ENCODE results near the gene SLC17A9. TPM values are rescaled to one million over a fixed set of nuclear protein-coding genes. Genes with fewer than 3 reads are reported as not detected.

The SLC17A9 gene, protein sequence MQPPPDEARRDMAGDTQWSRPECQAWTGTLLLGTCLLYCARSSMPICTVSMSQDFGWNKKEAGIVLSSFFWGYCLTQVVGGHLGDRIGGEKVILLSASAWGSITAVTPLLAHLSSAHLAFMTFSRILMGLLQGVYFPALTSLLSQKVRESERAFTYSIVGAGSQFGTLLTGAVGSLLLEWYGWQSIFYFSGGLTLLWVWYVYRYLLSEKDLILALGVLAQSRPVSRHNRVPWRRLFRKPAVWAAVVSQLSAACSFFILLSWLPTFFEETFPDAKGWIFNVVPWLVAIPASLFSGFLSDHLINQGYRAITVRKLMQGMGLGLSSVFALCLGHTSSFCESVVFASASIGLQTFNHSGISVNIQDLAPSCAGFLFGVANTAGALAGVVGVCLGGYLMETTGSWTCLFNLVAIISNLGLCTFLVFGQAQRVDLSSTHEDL
- 1 to 10 TPM in 2 of 4 donors, under 1 TPM in 2; 0.31 to 3.9 (median 1.4) TPM for total RNA-seq

DNA sequence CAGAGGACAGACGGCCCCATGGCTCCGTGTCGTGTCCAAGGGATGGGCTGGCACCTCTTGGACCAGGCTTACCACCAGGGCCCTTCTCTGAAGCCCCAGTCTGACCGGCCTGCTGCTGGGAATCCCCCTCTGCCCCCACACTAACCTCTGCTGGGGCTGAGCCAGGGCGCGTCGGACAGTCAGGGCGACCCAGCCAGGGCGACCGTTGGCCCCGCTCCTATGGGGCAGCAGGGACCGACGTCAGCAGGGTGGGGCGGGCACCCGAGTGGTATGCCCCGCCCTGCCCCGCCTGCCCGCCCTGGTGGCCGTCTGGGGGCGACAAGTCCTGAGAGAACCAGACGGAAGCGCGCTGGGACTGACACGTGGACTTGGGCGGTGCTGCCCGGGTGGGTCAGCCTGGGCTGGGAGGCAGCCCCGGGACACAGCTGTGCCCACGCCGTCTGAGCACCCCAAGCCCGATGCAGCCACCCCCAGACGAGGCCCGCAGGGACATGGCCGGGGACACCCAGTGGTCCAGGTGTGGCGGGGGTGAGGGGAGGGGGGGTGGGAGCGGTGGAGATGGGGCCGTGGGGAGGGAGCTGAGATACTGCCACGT lies at the start of gene SLC17A9:
Gene SLC17A9, plus strand, starts transcription at position 337 of the 595 bp plus-strand sequence. Its CDS starts 122 bp downstream, at position 459.
- TF ChIP-seq POLR2A (IDR thresholded peaks at IDR 0.05): peak in 1 of 4 donors; percentile 27
- TF ChIP-seq, protein P1, sequence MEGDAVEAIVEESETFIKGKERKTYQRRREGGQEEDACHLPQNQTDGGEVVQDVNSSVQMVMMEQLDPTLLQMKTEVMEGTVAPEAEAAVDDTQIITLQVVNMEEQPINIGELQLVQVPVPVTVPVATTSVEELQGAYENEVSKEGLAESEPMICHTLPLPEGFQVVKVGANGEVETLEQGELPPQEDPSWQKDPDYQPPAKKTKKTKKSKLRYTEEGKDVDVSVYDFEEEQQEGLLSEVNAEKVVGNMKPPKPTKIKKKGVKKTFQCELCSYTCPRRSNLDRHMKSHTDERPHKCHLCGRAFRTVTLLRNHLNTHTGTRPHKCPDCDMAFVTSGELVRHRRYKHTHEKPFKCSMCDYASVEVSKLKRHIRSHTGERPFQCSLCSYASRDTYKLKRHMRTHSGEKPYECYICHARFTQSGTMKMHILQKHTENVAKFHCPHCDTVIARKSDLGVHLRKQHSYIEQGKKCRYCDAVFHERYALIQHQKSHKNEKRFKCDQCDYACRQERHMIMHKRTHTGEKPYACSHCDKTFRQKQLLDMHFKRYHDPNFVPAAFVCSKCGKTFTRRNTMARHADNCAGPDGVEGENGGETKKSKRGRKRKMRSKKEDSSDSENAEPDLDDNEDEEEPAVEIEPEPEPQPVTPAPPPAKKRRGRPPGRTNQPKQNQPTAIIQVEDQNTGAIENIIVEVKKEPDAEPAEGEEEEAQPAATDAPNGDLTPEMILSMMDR (IDR thresholded peaks at IDR 0.05): no peak
- no peaks in the 10 kb centered on the region for H3K27me3 ChIP-seq
- DNase-seq: peak; percentile 22
- H3K27ac ChIP-seq: peak within 1 kb of the TSS; percentile 67 to 96 (median 84)
- intact Hi-C loops (cut with DNase I): no loop called here
- peaks cover 0 to 39% (median 6%) of the 10 kb centered on the region in 3 donors for H3K36me3 ChIP-seq
- WGBS, 2 donors: 14% methylated on average over 6 of the region's 37 CpGs; no CpG with 5 or more reads in 1 of the 2 donors
- peak within 1 kb of the TSS in 3 of 4 donors; percentile 33 to 61 (median 37) for H3K4me3 ChIP-seq
- H3K4me1 ChIP-seq: peaks cover 20 to 34% (median 28%) of the 10 kb centered on the region in 3 donors
- no peaks in the 10 kb centered on the region for H3K9me3 ChIP-seq

DNA sequence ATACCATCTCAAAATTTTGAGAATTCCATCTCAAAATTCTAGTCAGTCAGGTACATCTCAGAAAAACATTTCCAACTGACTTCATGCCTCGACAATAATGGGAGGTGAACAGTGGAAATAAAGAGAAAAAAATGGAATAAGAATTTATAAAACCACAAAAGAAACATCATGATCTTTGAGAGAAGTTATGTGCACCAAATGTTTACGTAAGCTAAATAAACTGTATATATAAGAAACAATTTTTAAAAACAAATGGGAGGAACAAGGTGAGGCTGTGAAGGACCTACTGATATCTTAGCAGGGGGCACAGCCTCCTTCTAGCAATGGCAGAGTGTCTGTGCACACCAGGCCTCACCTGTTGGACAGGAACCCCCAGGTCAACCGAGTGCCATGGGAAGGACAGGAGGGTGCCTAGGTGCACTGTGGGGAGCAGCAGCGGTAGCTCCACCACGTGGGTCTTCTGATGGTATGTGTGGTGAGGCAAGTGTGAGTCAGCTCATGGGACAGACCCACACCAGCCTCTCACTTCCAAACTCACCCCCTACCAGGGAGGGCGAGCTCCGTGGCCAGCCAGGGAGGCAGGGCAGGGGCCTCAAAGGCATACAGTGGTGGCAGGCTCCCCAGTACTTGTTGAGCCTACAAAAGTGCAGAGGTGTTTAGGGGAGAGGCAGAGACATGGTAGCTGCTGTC lies 49.4 kb upstream of the SLC17A9 start:
- H3K4me3 ChIP-seq: no peak overlapping the region
- DNase-seq: no peak
- H3K27ac ChIP-seq: no peak overlapping the region
- no peaks in the 10 kb centered on the region for H3K9me3 ChIP-seq
- peaks cover 0 to 44% (median 22%) of the 10 kb centered on the region in 3 donors for H3K4me1 ChIP-seq
- H3K27me3 ChIP-seq: no peaks in the 10 kb centered on the region
- WGBS, 2 donors: 61 to 67% methylated on average over 4 to 7 of the region's 7 CpGs
- peaks cover 27 to 73% (median 45%) of the 10 kb centered on the region in 3 donors for H3K36me3 ChIP-seq
- TF ChIP-seq, protein P1 (IDR thresholded peaks at IDR 0.05): no peak
- TF ChIP-seq POLR2A (IDR thresholded peaks at IDR 0.05): no peak
- intact Hi-C loops (cut with DNase I): no loop called here

DNA sequence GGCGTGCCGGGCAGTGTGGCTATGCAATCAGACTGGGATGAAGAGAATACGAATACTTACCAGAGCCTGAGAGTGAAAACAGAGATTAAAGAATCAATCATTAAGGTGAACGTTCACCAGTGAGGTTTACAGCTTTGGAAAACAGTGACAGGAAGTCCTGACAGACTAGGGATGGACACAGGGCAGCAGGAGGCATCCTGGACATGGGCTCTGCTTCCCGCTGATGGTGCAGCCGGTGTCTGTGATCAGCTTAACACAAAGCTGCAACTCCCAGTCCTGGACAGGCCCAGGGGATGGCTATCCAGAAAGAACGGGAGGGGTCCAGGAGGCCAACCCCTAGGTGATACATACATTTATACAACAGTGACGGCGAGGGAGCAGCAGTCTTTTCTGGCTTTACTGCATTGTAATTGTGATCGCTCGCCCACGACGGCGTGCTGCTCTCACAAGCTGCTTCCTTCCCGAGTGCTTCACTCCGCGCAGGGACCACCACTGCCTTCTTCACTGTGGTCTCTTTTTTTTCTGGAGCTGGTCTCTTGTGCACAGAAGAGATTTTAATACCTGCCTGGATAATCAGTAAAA lies 46.9 kb upstream of the SLC17A9 start:
- intact Hi-C loops (cut with DNase I): no loop called here
- Histone ChIP-seq H3K4me1 (peaks cover 0 to 19% (median under 1%) of the 10 kb centered on the region in 3 donors), H3K36me3 (peaks cover 32 to 98% (median 69%) of the 10 kb centered on the region in 3 donors), H3K9me3 (no peaks in the 10 kb centered on the region), H3K27me3 (no peaks in the 10 kb centered on the region), H3K27ac (no peak overlapping the region), H3K4me3 (no peak overlapping the region)
- TF ChIP-seq, protein P1 (IDR thresholded peaks at IDR 0.05): no peak
- no peak for TF ChIP-seq POLR2A (IDR thresholded peaks at IDR 0.05)
- whole genome bisulfite sequencing, 2 donors: 88 to 89% methylated on average over 17 of the region's 17 CpGs
- no peak for DNase-seq

DNA sequence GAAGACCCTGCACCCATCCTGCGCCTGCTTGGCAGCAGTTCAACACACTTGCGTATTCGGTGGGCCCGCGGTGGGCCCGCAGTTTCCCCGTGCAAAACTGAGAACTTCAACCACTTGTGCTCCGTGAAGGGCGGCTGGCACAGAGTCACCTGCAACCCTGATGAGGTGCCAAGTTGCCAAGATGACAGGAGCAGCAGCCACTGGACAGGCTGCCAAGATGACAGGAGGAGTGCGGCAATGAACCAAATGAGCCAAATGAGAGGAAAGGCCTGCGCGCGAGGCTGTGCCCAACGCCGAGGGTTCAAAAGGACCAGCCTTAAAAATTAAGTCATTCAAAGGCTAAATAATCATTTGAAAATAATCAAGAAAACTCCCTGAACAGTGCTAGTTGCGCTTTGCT lies 46.3 kb upstream of the SLC17A9 start:
- TF ChIP-seq, protein P1 (IDR thresholded peaks at IDR 0.05): no peak
- TF ChIP-seq POLR2A (IDR thresholded peaks at IDR 0.05): no peak
- WGBS, 2 donors: 91 to 92% methylated on average over 9 to 15 of the region's 16 CpGs
- DNase-seq: no peak
- Histone ChIP-seq H3K4me1 (peaks cover 0 to 13% (median 0%) of the 10 kb centered on the region in 3 donors), H3K27ac (no peak overlapping the region), H3K36me3 (peaks cover 38 to 100% (median 74%) of the 10 kb centered on the region in 3 donors), H3K27me3 (no peaks in the 10 kb centered on the region), H3K4me3 (no peak overlapping the region), H3K9me3 (no peaks in the 10 kb centered on the region)
- intact Hi-C loops (cut with DNase I): no loop called here

Data from esophagus squamous epithelium (tissue), 5 donors.